OCI-LY7 (cell line): ENCODE results near the gene GPR137B.

Experiments used
- EZH2phosphoT487 ChIP-seq: fragments of 200-600 bp; sonication (generic); IDR thresholded peaks from 2 replicates; pipeline ENCODE4 v1.6.1; 2018; ENCODE audit warnings: low read depth, borderline replicate concordance, mild to moderate bottlenecking, mixed run types, antibody characterized with exemption, low read length, moderate library complexity, mixed read lengths
- TF ChIP-seq, protein P1 (sequence below): fragments of 200-600 bp; sonication (generic); conservative IDR thresholded peaks from 2 replicates; pipeline ENCODE4 v1.5.1; 2014; ENCODE audit warnings: mild to moderate bottlenecking, antibody characterized with exemption, low read length, moderate library complexity, mixed read lengths

GRCh38 chr1:236133339-236133738, 9.0 kb upstream of the GPR137B start:
- TF ChIP-seq, protein P1, sequence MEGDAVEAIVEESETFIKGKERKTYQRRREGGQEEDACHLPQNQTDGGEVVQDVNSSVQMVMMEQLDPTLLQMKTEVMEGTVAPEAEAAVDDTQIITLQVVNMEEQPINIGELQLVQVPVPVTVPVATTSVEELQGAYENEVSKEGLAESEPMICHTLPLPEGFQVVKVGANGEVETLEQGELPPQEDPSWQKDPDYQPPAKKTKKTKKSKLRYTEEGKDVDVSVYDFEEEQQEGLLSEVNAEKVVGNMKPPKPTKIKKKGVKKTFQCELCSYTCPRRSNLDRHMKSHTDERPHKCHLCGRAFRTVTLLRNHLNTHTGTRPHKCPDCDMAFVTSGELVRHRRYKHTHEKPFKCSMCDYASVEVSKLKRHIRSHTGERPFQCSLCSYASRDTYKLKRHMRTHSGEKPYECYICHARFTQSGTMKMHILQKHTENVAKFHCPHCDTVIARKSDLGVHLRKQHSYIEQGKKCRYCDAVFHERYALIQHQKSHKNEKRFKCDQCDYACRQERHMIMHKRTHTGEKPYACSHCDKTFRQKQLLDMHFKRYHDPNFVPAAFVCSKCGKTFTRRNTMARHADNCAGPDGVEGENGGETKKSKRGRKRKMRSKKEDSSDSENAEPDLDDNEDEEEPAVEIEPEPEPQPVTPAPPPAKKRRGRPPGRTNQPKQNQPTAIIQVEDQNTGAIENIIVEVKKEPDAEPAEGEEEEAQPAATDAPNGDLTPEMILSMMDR = no peak
- TF ChIP-seq EZH2phosphoT487 = no peak
